Skeletal muscle tissue (tissue), 4 donors: ENCODE data around the gene ABCB8. TPM values are rescaled to one million over a fixed set of nuclear protein-coding genes. Genes with fewer than 3 reads are reported as not detected.

Experiments
- H3K27ac ChIP-seq: one replicate; pipeline ENCODE4 v1.7.0; 2013; ENCODE audit warnings: mild to moderate bottlenecking, low read depth, low read length, inconsistent platforms
- H3K27me3 ChIP-seq, 3 donors: one replicate each; pipeline ENCODE4 v1.7.0; 2013; ENCODE audit warnings: low read length in 3 of 3; ENCODE audit not compliant: control insufficient read depth in 3 of 3, insufficient read depth in 3 of 3
- H3K36me3 ChIP-seq, 3 donors: one replicate each; pipeline ENCODE4 v1.7.0; 2013; ENCODE audit warnings: low read length in 3 of 3; ENCODE audit not compliant: control insufficient read depth in 3 of 3, insufficient read depth in 3 of 3
- H3K4me1 ChIP-seq, 3 donors: one replicate each; pipeline ENCODE4 v1.7.0; 2013; ENCODE audit warnings: low read length in 3 of 3, mild to moderate bottlenecking in 3 of 3; ENCODE audit not compliant: control insufficient read depth in 3 of 3, insufficient read depth in 3 of 3
- H3K4me3 ChIP-seq, 3 donors: one replicate each; pipeline ENCODE4 v1.7.0; 2013; ENCODE audit warnings: low read length in 3 of 3
- H3K9ac ChIP-seq, 3 donors: one replicate each; pipeline ENCODE4 v1.7.0; 2013; ENCODE audit warnings: low read length in 3 of 3, mild to moderate bottlenecking in 3 of 3, moderate library complexity in 2 of 3, low read depth in 1 of 3
- H3K9me3 ChIP-seq, 3 donors: one replicate each; pipeline ENCODE4 v1.7.0; 2013; ENCODE audit warnings: low read length in 3 of 3; ENCODE audit not compliant: control insufficient read depth in 3 of 3
- total RNA-seq: library from RNA; depleted of rRNA; stranded (reverse); fragments of >200 nt; gene quantifications from one replicate; pipeline ENCODE4 v1.2.3, GENCODE V29; 2014
- donor health status: Osteomylitis.

Gene ABCB8
- total RNA-seq, 1 donor from 2014 or later: 15.7 TPM

GRCh38 chr7:151048911-151049463 is 20.7 kb downstream of the ABCB8 start:
- Histone ChIP-seq H3K4me1 (peaks cover 0 to 4% (median 3%) of the 10 kb centered on the region in 3 donors), H3K4me3 (no peak overlapping the region), H3K27me3 (peaks cover 0 to 11% (median 8%) of the 10 kb centered on the region in 3 donors), H3K9me3 (no peaks in the 10 kb centered on the region), H3K36me3 (peaks cover 4 to 8% (median 4%) of the 10 kb centered on the region in 3 donors), H3K9ac (no peak overlapping the region), H3K27ac (no peak overlapping the region)

- no peak overlapping the region for H3K4me3 ChIP-seq
- peaks cover 0 to 4% (median 3%) of the 10 kb centered on the region in 3 donors for H3K4me1 ChIP-seq
- H3K27me3 ChIP-seq: peaks cover 0 to 11% (median 8%) of the 10 kb centered on the region in 3 donors
- no peak overlapping the region for H3K9ac ChIP-seq
- no peaks in the 10 kb centered on the region for H3K9me3 ChIP-seq
- peaks cover 4 to 6% (median 4%) of the 10 kb centered on the region in 3 donors for H3K36me3 ChIP-seq
- H3K27ac ChIP-seq: no peak overlapping the region
Measured at GRCh38 chr7:151051108-151051507, 22.9 kb downstream of the ABCB8 start.

DNA sequence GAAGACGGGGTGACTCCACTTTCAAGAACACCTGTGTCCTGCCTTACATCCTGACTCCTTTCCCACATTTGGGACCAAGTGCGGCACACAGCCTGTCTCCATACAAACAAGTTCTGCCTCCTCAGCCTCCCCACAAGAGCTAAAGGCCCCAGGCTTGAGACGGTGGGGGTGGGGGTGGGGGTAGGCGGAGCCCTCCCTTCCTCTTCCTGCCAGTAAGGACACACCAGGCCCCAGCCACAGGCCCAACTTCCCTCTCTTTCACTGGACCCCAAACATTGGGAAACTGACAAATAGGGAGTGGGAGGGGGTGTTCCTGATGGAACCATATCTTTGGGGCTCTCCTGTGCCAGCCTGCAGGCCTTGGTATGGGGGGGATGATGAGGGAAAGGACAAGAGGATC is 24.8 kb downstream of the ABCB8 start:
- Histone ChIP-seq H3K9me3 (no peaks in the 10 kb centered on the region), H3K9ac (no peak overlapping the region), H3K4me3 (no peak overlapping the region), H3K27ac (no peak overlapping the region), H3K27me3 (peaks cover 0 to 11% (median 8%) of the 10 kb centered on the region in 3 donors), H3K4me1 (peaks cover 11 to 15% (median 14%) of the 10 kb centered on the region in 3 donors), H3K36me3 (peaks cover 0 to 6% (median 4%) of the 10 kb centered on the region in 3 donors)

- H3K4me1 ChIP-seq: peaks cover 18 to 20% (median 19%) of the 10 kb centered on the region in 3 donors
- H3K27ac ChIP-seq: no peak overlapping the region
- H3K4me3 ChIP-seq: no peak overlapping the region
- peaks cover 0 to 6% (median 4%) of the 10 kb centered on the region in 3 donors for H3K36me3 ChIP-seq
- no peaks in the 10 kb centered on the region for H3K9me3 ChIP-seq
- peaks cover 0 to 11% (median 8%) of the 10 kb centered on the region in 3 donors for H3K27me3 ChIP-seq
- H3K9ac ChIP-seq: no peak overlapping the region
Measured at GRCh38 chr7:151053751-151054150, 25.5 kb downstream of the ABCB8 start.

- H3K4me1 ChIP-seq: peaks cover 34 to 36% (median 35%) of the 10 kb centered on the region in 3 donors
Measured at GRCh38 chr7:151056283-151056665, 28.0 kb downstream of the ABCB8 start.

GRCh38 chr7:151056666-151057505 is 28.6 kb downstream of the ABCB8 start:
- Histone ChIP-seq H3K9me3 (no peaks in the 10 kb centered on the region), H3K9ac (peak overlapping the region; percentile 73 to 90 (median 80)), H3K27me3 (no peaks in the 10 kb centered on the region), H3K27ac (peak overlapping the region; percentile 98), H3K36me3 (peaks cover 0 to 6% (median 4%) of the 10 kb centered on the region in 3 donors), H3K4me1 (peaks cover 38 to 42% (median 41%) of the 10 kb centered on the region in 3 donors), H3K4me3 (peak overlapping the region; percentile 90 to 95 (median 94))

More at GRCh38 chr7:151056283-151056665, 28.0 kb downstream of the ABCB8 start:
- H3K9ac ChIP-seq: no peak overlapping the region
- no peaks in the 10 kb centered on the region for H3K27me3 ChIP-seq
- H3K36me3 ChIP-seq: peaks cover 0 to 6% (median 4%) of the 10 kb centered on the region in 3 donors
- no peaks in the 10 kb centered on the region for H3K9me3 ChIP-seq
- no peak overlapping the region for H3K4me3 ChIP-seq
- no peak overlapping the region for H3K27ac ChIP-seq

DNA sequence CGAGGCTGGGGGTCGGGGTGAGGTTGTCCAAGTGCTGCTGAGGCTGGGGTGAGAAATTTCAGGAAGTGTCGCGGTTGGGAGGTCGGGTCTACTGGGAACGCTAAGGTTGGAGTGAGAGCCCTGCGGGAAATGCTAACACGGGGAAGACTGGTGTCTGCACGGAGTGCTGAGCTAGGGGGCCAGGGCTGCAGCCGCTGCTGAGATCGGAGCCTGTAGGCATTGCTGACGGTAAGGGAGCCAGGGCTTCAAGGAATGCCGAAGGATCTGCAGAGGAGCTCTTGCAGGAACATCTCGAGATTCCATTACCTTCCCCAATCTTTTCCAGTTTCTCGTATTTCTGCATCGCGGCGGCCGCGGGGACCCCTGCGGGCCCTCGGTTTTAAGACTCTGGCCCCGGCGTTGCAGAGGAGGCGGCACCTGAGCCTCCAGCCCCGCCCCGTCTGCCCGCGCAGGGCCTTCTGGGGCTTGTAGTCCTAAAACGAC is 29.3 kb downstream of the ABCB8 start, which contains the start of gene CDK5:
TSS of gene CDK5 (minus strand) at position 392 of the 483 bp plus-strand sequence. CDS start at position 343, 49 bp downstream.
- Histone ChIP-seq H3K4me3 (peak within 1 kb of the TSS; percentile 90 to 95 (median 94)), H3K4me1 (peaks cover 40 to 48% (median 47%) of the 10 kb centered on the region in 3 donors), H3K9me3 (no peaks in the 10 kb centered on the region), H3K9ac (peak within 1 kb of the TSS; percentile 83 to 97 (median 95)), H3K27ac (peak within 1 kb of the TSS; percentile 98), H3K36me3 (peaks cover 0 to 6% (median 4%) of the 10 kb centered on the region in 3 donors), H3K27me3 (no peaks in the 10 kb centered on the region)

GRCh38 chr7:151057989-151058780 is 29.9 kb downstream of the ABCB8 start:
- Histone ChIP-seq H3K9ac (peak overlapping the region; percentile 83 to 97 (median 95)), H3K9me3 (no peaks in the 10 kb centered on the region), H3K4me1 (peaks cover 43 to 49% (median 48%) of the 10 kb centered on the region in 3 donors), H3K36me3 (peaks cover 0 to 6% (median 4%) of the 10 kb centered on the region in 3 donors), H3K27me3 (no peaks in the 10 kb centered on the region), H3K4me3 (peak overlapping the region; percentile 90 to 95 (median 94)), H3K27ac (peak overlapping the region; percentile 98)

DNA sequence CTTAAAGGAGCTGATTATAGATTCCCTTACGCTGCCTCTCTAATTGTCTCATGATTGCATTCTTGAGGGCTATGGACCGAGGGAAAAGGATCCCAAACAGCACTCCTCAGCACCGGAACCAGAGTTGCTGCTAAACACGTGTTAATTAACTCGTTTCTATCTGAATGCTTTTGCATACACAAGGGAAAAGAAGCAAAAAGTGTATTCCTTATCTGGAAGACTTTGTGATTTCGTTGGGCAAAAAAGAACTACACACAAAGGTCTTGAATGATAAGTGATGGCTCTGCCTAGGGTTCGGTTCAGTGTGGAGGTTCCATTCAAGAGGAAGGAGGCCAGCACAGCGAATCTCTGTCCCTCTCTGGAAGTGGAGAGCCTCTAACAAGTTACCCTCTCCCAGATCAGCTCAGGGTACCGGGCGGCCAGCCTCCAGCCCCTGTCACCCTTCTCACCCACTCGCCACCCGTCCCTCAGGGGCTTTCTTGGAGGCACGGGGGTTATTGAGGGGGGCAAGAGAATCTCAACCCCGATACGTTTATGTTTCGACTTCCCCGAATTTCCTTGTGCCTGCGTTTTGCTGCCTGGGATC is 30.6 kb downstream of the ABCB8 start:
- peaks cover 47 to 51% (median 49%) of the 10 kb centered on the region in 3 donors for H3K4me1 ChIP-seq

More for the DNA sequence above, 30.6 kb downstream of the ABCB8 start:
- Histone ChIP-seq H3K4me3 (peak overlapping the region; percentile 86 to 94 (median 90)), H3K9me3 (no peaks in the 10 kb centered on the region), H3K27me3 (no peaks in the 10 kb centered on the region), H3K36me3 (peaks cover 0 to 7% (median 4%) of the 10 kb centered on the region in 3 donors), H3K9ac (peak overlapping the region; percentile 83 to 97 (median 95)), H3K27ac (peak overlapping the region; percentile 98)
